Fibroblast of villous mesenchyme (primary cell): ENCODE measurements around the gene PTPRN. TPM values are rescaled to one million over a fixed set of nuclear protein-coding genes. Genes with fewer than 3 reads are reported as not detected.

Source experiments
- DNase-seq: peaks from one replicate; pipeline ENCODE4 v3.0.0-alpha.2; 2010; ENCODE audit warnings: low read depth
- H3K4me3 ChIP-seq: 2 replicates; pipeline ENCODE4 v1.5.1; 2011; ENCODE audit warnings: low read depth, mild to moderate bottlenecking, low read length
- total RNA-seq: library from RNA; depleted of rRNA; stranded (reverse); fragments of >200 nt; gene quantifications from 2 replicates; pipeline ENCODE4 v1.2.3, GENCODE V29; 2012
- TF ChIP-seq, protein P1 (sequence below): IDR thresholded peaks from 2 replicates; pipeline ENCODE4 v1.5.1; 2012; ENCODE audit warnings: low read depth, mild to moderate bottlenecking, low read length; ENCODE audit not compliant: insufficient read depth

PTPRN gene
- total RNA-seq, 1 donor, result 0.86 TPM

DNA sequence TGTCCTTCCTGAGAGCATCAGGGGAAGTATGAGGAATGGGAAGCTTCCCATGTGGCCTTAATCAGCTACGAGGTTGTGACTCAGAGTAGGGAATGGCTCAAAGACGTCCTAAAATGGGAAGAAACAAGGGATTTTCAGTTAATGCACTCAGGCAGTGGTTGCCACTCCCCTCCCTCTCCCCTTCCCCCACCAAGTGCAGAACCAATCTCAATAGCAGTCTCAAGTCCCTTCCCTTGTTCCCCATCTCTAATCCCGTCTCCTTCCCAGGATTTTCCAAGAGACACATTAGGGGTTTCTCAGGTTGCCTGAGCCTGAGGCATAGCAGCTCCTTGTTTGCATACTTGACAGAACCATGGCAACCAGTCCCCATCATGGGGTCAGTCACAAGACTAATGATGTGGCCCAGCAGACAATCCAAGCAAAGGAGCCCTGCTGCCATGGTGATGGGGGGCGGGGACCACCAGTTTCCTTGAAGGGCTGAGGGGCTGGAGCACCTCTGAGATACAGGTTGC lies 41.6 kb upstream of the PTPRN start:
- no peak overlapping the region for H3K4me3 ChIP-seq
- TF ChIP-seq, protein P1, sequence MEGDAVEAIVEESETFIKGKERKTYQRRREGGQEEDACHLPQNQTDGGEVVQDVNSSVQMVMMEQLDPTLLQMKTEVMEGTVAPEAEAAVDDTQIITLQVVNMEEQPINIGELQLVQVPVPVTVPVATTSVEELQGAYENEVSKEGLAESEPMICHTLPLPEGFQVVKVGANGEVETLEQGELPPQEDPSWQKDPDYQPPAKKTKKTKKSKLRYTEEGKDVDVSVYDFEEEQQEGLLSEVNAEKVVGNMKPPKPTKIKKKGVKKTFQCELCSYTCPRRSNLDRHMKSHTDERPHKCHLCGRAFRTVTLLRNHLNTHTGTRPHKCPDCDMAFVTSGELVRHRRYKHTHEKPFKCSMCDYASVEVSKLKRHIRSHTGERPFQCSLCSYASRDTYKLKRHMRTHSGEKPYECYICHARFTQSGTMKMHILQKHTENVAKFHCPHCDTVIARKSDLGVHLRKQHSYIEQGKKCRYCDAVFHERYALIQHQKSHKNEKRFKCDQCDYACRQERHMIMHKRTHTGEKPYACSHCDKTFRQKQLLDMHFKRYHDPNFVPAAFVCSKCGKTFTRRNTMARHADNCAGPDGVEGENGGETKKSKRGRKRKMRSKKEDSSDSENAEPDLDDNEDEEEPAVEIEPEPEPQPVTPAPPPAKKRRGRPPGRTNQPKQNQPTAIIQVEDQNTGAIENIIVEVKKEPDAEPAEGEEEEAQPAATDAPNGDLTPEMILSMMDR, result no peak

DNA sequence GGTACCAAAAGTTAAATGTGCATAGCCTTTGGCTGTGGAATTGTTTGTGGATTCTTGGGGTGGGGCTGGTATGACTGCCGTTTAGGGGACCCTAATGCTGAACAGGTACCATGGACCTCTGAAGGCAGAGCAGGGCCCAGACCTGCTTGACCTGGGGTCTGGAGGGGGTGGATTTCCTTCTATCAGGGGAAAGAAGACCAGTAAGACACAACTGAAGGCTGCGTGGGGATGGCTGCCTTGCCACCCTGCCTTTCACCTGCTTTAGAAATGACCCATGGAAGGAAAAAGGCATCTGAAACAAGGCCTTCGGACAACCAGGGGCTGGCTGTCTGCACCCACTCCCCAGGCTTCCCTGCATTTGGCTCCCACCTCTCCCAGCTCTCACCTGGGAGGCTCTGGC lies 41.0 kb upstream of the PTPRN start:
- H3K4me3 ChIP-seq, result no peak overlapping the region
- TF ChIP-seq, protein P1, result no peak
- DNase-seq, result no peak

More for the DNA sequence above, 41.6 kb upstream of the PTPRN start:
- peak; percentile 15 for DNase-seq

DNA sequence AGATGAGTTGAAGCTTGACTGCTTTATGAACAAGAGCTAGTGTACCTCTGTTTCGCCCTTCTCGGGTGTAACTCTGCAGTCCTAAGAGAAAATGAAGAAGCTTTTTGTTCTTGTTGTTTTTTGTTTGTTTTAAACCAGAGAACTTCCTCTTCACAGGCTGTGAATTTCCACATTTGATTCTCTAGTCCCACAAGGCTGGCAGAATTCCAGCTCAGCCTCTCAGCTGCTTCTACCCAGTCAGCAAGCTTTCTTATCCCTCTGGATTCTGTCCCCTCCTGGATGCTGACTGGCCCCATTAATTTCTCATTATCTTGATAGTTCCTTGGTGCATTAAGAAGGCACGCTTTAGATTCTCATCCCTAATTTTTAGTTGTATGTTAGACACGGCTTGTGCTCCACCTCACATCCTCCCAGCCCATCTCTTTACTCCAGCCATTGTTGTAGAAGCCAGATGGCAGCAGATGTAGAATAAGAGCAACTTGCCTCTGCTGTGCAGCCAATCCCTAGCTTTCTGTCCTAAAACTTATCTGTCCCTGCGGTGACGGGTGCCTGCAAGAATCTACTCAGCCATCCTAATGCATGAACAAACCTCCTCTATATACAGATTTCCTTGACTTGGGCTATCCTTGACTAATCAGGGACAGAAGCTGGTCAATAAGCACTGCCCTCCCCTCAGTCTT lies 35.7 kb upstream of the PTPRN start:
- DNase-seq, result peak; percentile 53
- TF ChIP-seq, protein P1, result no peak
- H3K4me3 ChIP-seq, result no peak overlapping the region

DNA sequence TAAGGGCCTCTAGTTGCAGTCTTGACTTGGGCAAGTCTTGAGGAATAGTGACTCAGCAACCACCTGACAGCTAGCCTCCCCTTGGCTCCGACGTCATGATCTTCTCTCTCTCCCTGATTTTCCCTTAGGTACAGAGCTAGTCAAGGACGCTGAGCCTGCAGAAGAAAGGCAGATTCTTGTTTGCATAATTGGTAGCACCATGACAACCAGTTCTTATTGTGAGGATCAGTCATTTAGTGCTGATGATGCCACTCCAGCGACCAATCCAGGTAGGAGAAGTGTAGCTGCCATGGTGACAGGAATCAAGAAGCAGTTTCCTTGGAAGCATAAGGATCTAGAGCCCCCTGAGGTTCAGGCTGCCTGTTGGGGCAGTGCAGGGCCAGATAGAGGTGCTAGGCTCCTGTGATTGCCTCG lies 26.2 kb upstream of the PTPRN start:
- TF ChIP-seq, protein P1, result no peak
- H3K4me3 ChIP-seq, result no peak overlapping the region
- DNase-seq, result no peak

DNA sequence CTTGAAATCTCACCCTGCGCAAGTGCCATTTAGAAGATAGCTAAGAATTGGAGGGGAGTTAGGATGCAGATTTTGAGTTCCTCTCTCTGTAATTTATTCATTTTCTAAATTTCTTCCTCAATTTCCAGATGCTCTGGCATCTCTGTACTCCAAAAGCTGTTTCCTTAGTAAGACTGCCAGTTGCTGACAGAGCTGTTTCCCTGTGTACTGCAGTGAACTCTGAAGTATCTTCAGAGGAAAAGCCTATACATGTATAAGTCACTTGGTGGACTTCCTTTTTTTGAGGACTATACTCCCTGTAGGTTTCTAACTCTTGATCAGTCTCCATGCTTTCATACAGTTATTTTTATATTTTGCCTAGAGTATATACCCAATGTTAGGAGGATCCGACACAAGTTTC lies 24.9 kb upstream of the PTPRN start:
- H3K4me3 ChIP-seq, result no peak overlapping the region
- no peak for DNase-seq
- TF ChIP-seq, protein P1, result no peak

DNA sequence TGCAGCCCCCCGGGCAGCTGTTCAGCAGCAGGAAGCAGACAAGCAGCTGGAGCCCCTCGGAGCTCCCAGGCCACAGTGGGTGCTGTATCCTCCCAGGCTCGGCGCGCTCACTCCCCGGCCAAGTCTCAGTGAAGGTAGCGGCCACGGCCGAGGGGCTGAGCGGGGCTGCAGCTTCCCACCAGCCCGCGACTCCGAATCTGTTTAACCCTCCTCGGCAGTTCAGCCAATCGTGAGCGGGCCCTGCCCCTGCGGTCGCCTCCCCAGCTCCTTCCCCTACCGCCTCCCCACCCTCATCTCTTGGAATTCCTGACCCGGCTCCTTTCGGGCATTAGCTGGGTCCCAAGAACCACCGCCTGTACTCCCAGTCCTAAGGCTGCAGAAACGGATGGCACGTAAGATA lies 23.3 kb upstream of the PTPRN start, which contains the start of gene RESP18:
RESP18 (minus strand) TSS at position 203 of the 400 bp plus-strand sequence.
- TF ChIP-seq, protein P1, result no peak
- no peak within 1 kb of the TSS for H3K4me3 ChIP-seq
- DNase-seq, result no peak
